CD4-positive, CD25-positive, alpha-beta regulatory T cell (primary cell): ENCODE data around the gene AP5S1. TPM values are rescaled to one million over a fixed set of nuclear protein-coding genes. Genes with fewer than 3 reads are reported as not detected.

Source experiments
- ATAC-seq, 2 donors: fragments of 150-1000 bp; cut with Tn5 transposase; one replicate each; pipeline ENCODE4 v1.10.0; 2021; ENCODE audit warnings: low read depth in 2 of 2, moderate number of reproducible peaks in 2 of 2, moderate library complexity in 1 of 2
- DNase-seq, 3 donors: peaks; one replicate each; pipeline versions ENCODE4 v3.0.0 to v3.0.0-alpha.2; 2012 to 2022; ENCODE audit warnings: mixed read lengths in 1 of 3
- H3K27ac ChIP-seq: one replicate; pipeline ENCODE4 v1.7.0; 2013; ENCODE audit warnings: mild to moderate bottlenecking, low read length; ENCODE audit not compliant: insufficient read depth, poor library complexity, severe bottlenecking
- H3K27me3 ChIP-seq: one replicate; pipeline ENCODE4 v1.7.0; 2013; ENCODE audit warnings: low read length; ENCODE audit not compliant: control insufficient read depth, insufficient read depth
- H3K36me3 ChIP-seq: one replicate; pipeline ENCODE4 v1.7.0; 2013; ENCODE audit warnings: mild to moderate bottlenecking, low read length, moderate library complexity; ENCODE audit not compliant: control insufficient read depth, insufficient read depth
- H3K4me1 ChIP-seq: 2 replicates; pipeline ENCODE4 v1.7.0; 2013; ENCODE audit warnings: mild to moderate bottlenecking, low read length; ENCODE audit not compliant: insufficient read depth, control insufficient read depth, poor library complexity, severe bottlenecking
- H3K4me3 ChIP-seq: one replicate; pipeline ENCODE4 v1.7.0; 2013; ENCODE audit warnings: low read depth, mild to moderate bottlenecking, low read length, moderate library complexity
- H3K9me3 ChIP-seq, 2 experiments: 1 replicate in 1 of 2; 2 replicates in 1 of 2; pipeline ENCODE4 v1.7.0; 2013; ENCODE audit warnings: low read length in 2 of 2, mild to moderate bottlenecking in 1 of 2, moderate library complexity in 1 of 2; ENCODE audit not compliant: control insufficient read depth in 2 of 2
- H3K27ac Mint-ChIP-seq, 3 donors: one replicate each; pipeline ENCODE4 v1.8.0; 2020 to 2022; ENCODE audit warnings: mild to moderate bottlenecking in 3 of 3, mixed read lengths in 3 of 3, moderate library complexity in 2 of 3
- H3K27me3 Mint-ChIP-seq: one replicate; pipeline ENCODE4 v1.8.0; 2022; ENCODE audit warnings: mild to moderate bottlenecking, mixed read lengths
- H3K36me3 Mint-ChIP-seq: one replicate; pipeline ENCODE4 v1.8.0; 2020; ENCODE audit warnings: mixed read lengths
- H3K4me1 Mint-ChIP-seq, 4 donors: one replicate each; pipeline ENCODE4 v1.8.0; 2020 to 2022; ENCODE audit warnings: mixed read lengths in 4 of 4, mild to moderate bottlenecking in 1 of 4
- H3K4me3 Mint-ChIP-seq, 4 donors: one replicate each; pipeline ENCODE4 v1.8.0; 2020 to 2022; ENCODE audit warnings: mild to moderate bottlenecking in 4 of 4, mixed read lengths in 4 of 4, moderate library complexity in 3 of 4
- H3K9me3 Mint-ChIP-seq, 7 donors: one replicate each; pipeline ENCODE4 v1.8.0; 2020 to 2022; ENCODE audit warnings: mixed read lengths in 7 of 7, mild to moderate bottlenecking in 3 of 7, moderate library complexity in 2 of 7
- polyA plus RNA-seq, 4 donors: library from polyadenylated mRNA; unstranded; fragments of 300-500 nt; fragmentation: Illumina TruSeq; gene quantifications; one replicate each; pipeline ENCODE4 v1.2.3, GENCODE V29; 2021
- total RNA-seq: library from RNA; stranded (reverse); gene quantifications from one replicate; pipeline ENCODE4 v1.2.3, GENCODE V29; 2022

Gene AP5S1, protein sequence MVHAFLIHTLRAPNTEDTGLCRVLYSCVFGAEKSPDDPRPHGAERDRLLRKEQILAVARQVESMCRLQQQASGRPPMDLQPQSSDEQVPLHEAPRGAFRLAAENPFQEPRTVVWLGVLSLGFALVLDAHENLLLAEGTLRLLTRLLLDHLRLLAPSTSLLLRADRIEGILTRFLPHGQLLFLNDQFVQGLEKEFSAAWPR
- total RNA-seq (10.5 TPM), polyA plus RNA-seq (10 to 100 TPM; 18.7 to 22.2 (median 20.4) TPM)

GRCh38 chr20:3820048-3820900 is at the start of gene AP5S1:
Gene AP5S1, plus strand, starts transcription at chr20:3820547. Its CDS starts 1,571 bp downstream, at chr20:3822118.
- Histone ChIP-seq H3K27me3 (no peaks in the 10 kb centered on the region), H3K36me3 (peaks cover 20% of the 10 kb centered on the region), H3K4me3 (peak within 1 kb of the TSS; percentile 83), H3K27ac (peak within 1 kb of the TSS; percentile 99), H3K9me3 (no peaks in the 10 kb centered on the region), H3K4me1 (peaks cover 53% of the 10 kb centered on the region)
- peaks cover 4% of the 10 kb centered on the region for H3K36me3 Mint-ChIP-seq
- peak within 1 kb of the TSS; percentile 97 to 98 (median 98) for H3K27ac Mint-ChIP-seq
- H3K27me3 Mint-ChIP-seq = no peaks in the 10 kb centered on the region
- peaks cover 16 to 66% (median 40%) of the 10 kb centered on the region in 4 donors for H3K4me1 Mint-ChIP-seq
- peak within 1 kb of the TSS; percentile 91 to 99 (median 95) for H3K4me3 Mint-ChIP-seq
- DNase-seq = peak; percentile 91 to 95 (median 92)
- peak; percentile 79 to 85 for ATAC-seq
- H3K9me3 Mint-ChIP-seq = no peaks in the 10 kb centered on the region

DNA sequence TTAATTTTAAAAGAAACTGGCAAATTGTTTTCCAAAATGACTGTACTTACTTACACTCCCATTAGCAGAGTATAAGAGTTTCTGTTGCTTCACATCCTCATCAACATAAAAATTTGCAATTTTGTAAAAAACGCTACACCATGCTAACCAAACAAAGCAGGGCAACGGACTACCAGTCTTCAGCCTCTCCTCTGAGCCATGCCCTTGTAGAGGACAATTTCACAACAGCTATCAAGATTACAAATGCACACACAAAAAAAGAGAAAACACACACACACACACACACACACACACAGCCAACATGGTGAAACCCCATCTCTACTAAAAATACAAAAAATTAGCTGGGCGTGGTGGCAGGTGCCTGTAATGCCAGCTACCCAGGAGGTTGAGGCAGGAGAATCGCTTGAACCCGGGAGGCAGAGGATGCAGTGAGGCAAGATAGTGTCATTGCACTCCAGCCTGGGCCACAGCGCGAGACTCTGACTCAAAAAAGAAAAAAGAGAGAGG is 48.7 kb upstream of the AP5S1 start:
- Mint-ChIP-seq H3K4me1 (peaks cover 0 to 15% (median 3%) of the 10 kb centered on the region in 4 donors), H3K36me3 (no peaks in the 10 kb centered on the region), H3K9me3 (peaks cover 0 to 2% (median 0%) of the 10 kb centered on the region in 7 donors), H3K4me3 (peak overlapping the region in 1 of 4 donors; percentile 55), H3K27ac (no peak overlapping the region), H3K27me3 (peaks cover 4% of the 10 kb centered on the region)
- Histone ChIP-seq H3K27me3 (no peaks in the 10 kb centered on the region), H3K4me1 (peaks cover 23% of the 10 kb centered on the region), H3K27ac (no peak overlapping the region), H3K9me3 (no peaks in the 10 kb centered on the region), H3K36me3 (no peaks in the 10 kb centered on the region), H3K4me3 (no peak overlapping the region)
- DNase-seq (no peak), ATAC-seq (no peak)

DNA sequence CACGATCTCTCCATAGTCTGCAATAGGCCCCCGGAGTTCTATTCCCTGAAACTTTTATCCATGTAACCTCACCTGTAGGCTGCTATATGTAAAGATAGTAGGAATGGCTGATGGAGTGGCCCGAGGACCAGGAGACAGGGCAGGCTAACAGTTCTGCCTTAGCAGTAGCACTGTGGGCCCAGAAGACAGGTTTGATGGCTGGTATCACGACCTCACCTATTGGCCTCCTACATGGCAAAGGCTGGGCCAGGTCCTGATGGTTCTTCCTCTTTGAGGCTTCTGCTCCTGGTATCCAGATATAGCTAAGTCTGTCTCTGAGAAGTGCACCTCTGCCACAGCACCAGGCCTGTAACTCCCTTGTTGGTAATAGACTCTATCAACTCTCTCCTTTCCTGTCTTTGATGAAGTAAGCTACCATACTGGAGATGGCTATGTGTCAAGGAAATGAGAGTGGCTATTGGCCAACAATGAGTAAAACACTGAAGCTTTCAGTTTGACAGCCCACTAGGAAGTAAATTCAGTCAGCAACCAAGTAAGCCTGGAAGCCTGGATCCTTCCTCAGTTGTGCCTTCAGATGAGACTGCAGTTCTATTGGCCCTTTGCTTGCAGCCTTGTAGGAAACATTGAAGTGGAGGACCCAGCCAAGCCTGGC is 44.8 kb upstream of the AP5S1 start:
- Mint-ChIP-seq H3K9me3 (peaks cover 0 to 2% (median 0%) of the 10 kb centered on the region in 7 donors), H3K36me3 (no peaks in the 10 kb centered on the region), H3K4me1 (peaks cover 0 to 21% (median 8%) of the 10 kb centered on the region in 4 donors), H3K27me3 (peaks cover 8% of the 10 kb centered on the region), H3K4me3 (peak overlapping the region in 2 of 4 donors; percentile 34 to 79), H3K27ac (peak overlapping the region in 1 of 3 donors; percentile 56)
- no peak overlapping the region for H3K4me3 ChIP-seq
- DNase-seq = no peak
- peaks cover 22% of the 10 kb centered on the region for H3K4me1 ChIP-seq
- no peaks in the 10 kb centered on the region for H3K27me3 ChIP-seq
- no peak overlapping the region for H3K27ac ChIP-seq
- H3K36me3 ChIP-seq = no peaks in the 10 kb centered on the region
- ATAC-seq = no peak
- H3K9me3 ChIP-seq = no peaks in the 10 kb centered on the region

GRCh38 chr20:3777381-3777715 is 43.0 kb upstream of the AP5S1 start:
- Mint-ChIP-seq H3K4me1 (peaks cover 6 to 37% (median 19%) of the 10 kb centered on the region in 4 donors), H3K27ac (peak overlapping the region in 2 of 3 donors; percentile 37 to 59), H3K9me3 (no peaks in the 10 kb centered on the region), H3K36me3 (no peaks in the 10 kb centered on the region), H3K27me3 (peaks cover 10% of the 10 kb centered on the region), H3K4me3 (peak overlapping the region; percentile 79 to 90 (median 85))
- Histone ChIP-seq H3K27ac (no peak overlapping the region), H3K4me3 (peak overlapping the region; percentile 48), H3K4me1 (peaks cover 32% of the 10 kb centered on the region), H3K9me3 (no peaks in the 10 kb centered on the region), H3K27me3 (no peaks in the 10 kb centered on the region), H3K36me3 (no peaks in the 10 kb centered on the region)
- ATAC-seq (peak; percentile 52 to 57), DNase-seq (peak in 1 of 3 donors; percentile 62)

GRCh38 chr20:3777716-3778629 is 42.4 kb upstream of the AP5S1 start:
- no peaks in the 10 kb centered on the region for H3K27me3 ChIP-seq
- no peaks in the 10 kb centered on the region for H3K36me3 Mint-ChIP-seq
- peaks cover 10% of the 10 kb centered on the region for H3K27me3 Mint-ChIP-seq
- peak overlapping the region; percentile 48 for H3K4me3 ChIP-seq
- H3K27ac ChIP-seq = no peak overlapping the region
- peak overlapping the region in 1 of 3 donors; percentile 59 for H3K27ac Mint-ChIP-seq
- peaks cover 6 to 42% (median 19%) of the 10 kb centered on the region in 4 donors for H3K4me1 Mint-ChIP-seq
- ATAC-seq (peak; percentile 43 to 62), DNase-seq (peak in 2 of 3 donors; percentile 38 to 66)
- H3K36me3 ChIP-seq = no peaks in the 10 kb centered on the region
- no peaks in the 10 kb centered on the region for H3K9me3 ChIP-seq
- H3K9me3 Mint-ChIP-seq = no peaks in the 10 kb centered on the region
- peaks cover 32% of the 10 kb centered on the region for H3K4me1 ChIP-seq
- H3K4me3 Mint-ChIP-seq = peak overlapping the region; percentile 79 to 90 (median 85)

GRCh38 chr20:3778976-3779375 is 41.4 kb upstream of the AP5S1 start:
- peaks cover 6 to 50% (median 23%) of the 10 kb centered on the region in 4 donors for H3K4me1 Mint-ChIP-seq
- peaks cover 10% of the 10 kb centered on the region for H3K27me3 Mint-ChIP-seq
- H3K4me3 Mint-ChIP-seq = peak overlapping the region; percentile 4 to 67 (median 45)
- peaks cover 32% of the 10 kb centered on the region for H3K4me1 ChIP-seq
- no peak overlapping the region for H3K4me3 ChIP-seq
- H3K27ac Mint-ChIP-seq = no peak overlapping the region
- no peaks in the 10 kb centered on the region for H3K27me3 ChIP-seq
- H3K36me3 ChIP-seq = no peaks in the 10 kb centered on the region
- ATAC-seq = no peak
- no peak overlapping the region for H3K27ac ChIP-seq
- no peaks in the 10 kb centered on the region for H3K9me3 ChIP-seq
- H3K9me3 Mint-ChIP-seq = no peaks in the 10 kb centered on the region
- H3K36me3 Mint-ChIP-seq = no peaks in the 10 kb centered on the region
- DNase-seq = no peak
